HepG2 (cell line): ENCODE results near the gene STX4. TPM values are rescaled to one million over a fixed set of nuclear protein-coding genes. Genes with fewer than 3 reads are reported as not detected.
A peak's percentile ranks its signal among the peaks of the same experiment; 100 is the strongest.

ENCODE experiments used
- CBX5 ChIP-seq: sonication (generic); formaldehyde crosslinking; IDR thresholded peaks from 2 replicates; pipeline ENCODE4 v1.4.0; 2020; ENCODE audit warnings: missing genetic modification reagents, borderline replicate concordance
- MEIS2 ChIP-seq: sonication (generic); formaldehyde crosslinking; IDR thresholded peaks from 2 replicates; pipeline ENCODE4 v1.9.0; 2021; ENCODE audit warnings: mild to moderate bottlenecking, missing genetic modification reagents
- MIER2 ChIP-seq: IDR thresholded peaks from 2 replicates; pipeline ENCODE4 v1.6.1; 2016; ENCODE audit warnings: missing biosample characterization, missing genetic modification reagents
- MXI1 ChIP-seq: IDR thresholded peaks from 3 replicates; pipeline ENCODE4 v1.6.1; 2012; ENCODE audit warnings: low read depth, low read length, inconsistent platforms, borderline replicate concordance
- PLRG1 ChIP-seq: fragments of 450-650 bp; conservative IDR thresholded peaks from 2 replicates; pipeline ENCODE4 v1.6.1; 2016
- RAD21 ChIP-seq: fragments of 450-650 bp; formaldehyde crosslinking; IDR thresholded peaks from 2 replicates; pipeline ENCODE4 v1.5.0; 2020; ENCODE audit warnings: mild to moderate bottlenecking
- TFDP1 ChIP-seq: IDR thresholded peaks from 2 replicates; pipeline ENCODE4 v1.6.1; 2016; ENCODE audit warnings: missing compliant biosample characterization, missing genetic modification reagents, borderline replicate concordance
- TMF1 ChIP-seq: sonication (generic); formaldehyde crosslinking; IDR thresholded peaks from 2 replicates; pipeline ENCODE4 v1.8.1; 2022; ENCODE audit warnings: low read depth, missing genetic modification reagents
- ZFP90 ChIP-seq: sonication (generic); formaldehyde crosslinking; IDR thresholded peaks from 2 replicates; pipeline ENCODE4 v1.8.0; 2022; ENCODE audit warnings: missing genetic modification reagents, mild to moderate bottlenecking, inconsistent platforms, borderline replicate concordance
- ZNF280D ChIP-seq: sonication (generic); formaldehyde crosslinking; IDR thresholded peaks from 2 replicates; pipeline ENCODE4 v1.5.1; 2020; ENCODE audit warnings: mild to moderate bottlenecking, missing genetic modification reagents
- ZNF317 ChIP-seq: sonication (generic); formaldehyde crosslinking; IDR thresholded peaks from 2 replicates; pipeline ENCODE4 v1.5.0; 2020; ENCODE audit warnings: mild to moderate bottlenecking, missing genetic modification reagents
- ZNF567 ChIP-seq: sonication (generic); formaldehyde crosslinking; IDR thresholded peaks from 2 replicates; pipeline ENCODE4 v1.8.1; 2023; ENCODE audit warnings: mild to moderate bottlenecking, missing genetic modification reagents, borderline replicate concordance
- ZNF777 ChIP-seq: sonication (generic); formaldehyde crosslinking; IDR thresholded peaks from 2 replicates; pipeline ENCODE4 v1.4.0; 2020; ENCODE audit warnings: missing genetic modification reagents
- ZSCAN20 ChIP-seq: sonication (generic); formaldehyde crosslinking; IDR thresholded peaks from 2 replicates; pipeline ENCODE4 v1.4.0; 2020; ENCODE audit warnings: missing genetic modification reagents, mild to moderate bottlenecking, borderline replicate concordance
- polyA plus RNA-seq, 8 experiments: library from polyadenylated mRNA; depleted of rRNA in 3 of 8; stranded (reverse) in 7 of 8; unstranded in 1 of 8; fragments of >200 nt; fragmentation: Illumina TruSeq in 4 of 8; extraction: Trizol in 4 of 8; gene quantifications; 2 replicates each; pipeline versions ENCODE4 v1.2.1 to v1.2.3, GENCODE V29; 2011 to 2016; ENCODE audit warnings: low read depth in 4 of 8, missing spikeins in 1 of 8, mixed read lengths in 1 of 8; ENCODE audit not compliant: insufficient read depth in 1 of 8
- total RNA-seq, 5 experiments: library from RNA; depleted of rRNA; stranded (reverse); fragments of >200 nt; fragmentation: Illumina TruSeq; extraction: Trizol; gene quantifications; 2 replicates each; pipeline ENCODE4 v1.2.3, GENCODE V29; 2016; ENCODE audit warnings: low read depth in 1 of 5
- TF ChIP-seq, protein P1 (sequence below), 2 experiments: sonication (generic) in 1 of 2; formaldehyde crosslinking in 1 of 2; IDR thresholded peaks; 2 replicates each; pipeline versions ENCODE4 v1.5.1 to v1.6.1; 2011 to 2020; ENCODE audit warnings: borderline replicate concordance in 1 of 2, low read depth in 1 of 2, low read length in 1 of 2, mild to moderate bottlenecking in 1 of 2, missing genetic modification reagents in 1 of 2, moderate library complexity in 1 of 2
- TF ChIP-seq, protein P2 (sequence below): sonication (generic); formaldehyde crosslinking; IDR thresholded peaks from 2 replicates; pipeline ENCODE4 v1.4.0; 2020; ENCODE audit warnings: missing genetic modification reagents

STX4 gene
- total and polyA plus RNA-seq, 2 of the 13 experiments (the other 11 are each of a cell fraction or from before 2014, with no cell fraction given), result 29.2 to 34.6 TPM

DNA sequence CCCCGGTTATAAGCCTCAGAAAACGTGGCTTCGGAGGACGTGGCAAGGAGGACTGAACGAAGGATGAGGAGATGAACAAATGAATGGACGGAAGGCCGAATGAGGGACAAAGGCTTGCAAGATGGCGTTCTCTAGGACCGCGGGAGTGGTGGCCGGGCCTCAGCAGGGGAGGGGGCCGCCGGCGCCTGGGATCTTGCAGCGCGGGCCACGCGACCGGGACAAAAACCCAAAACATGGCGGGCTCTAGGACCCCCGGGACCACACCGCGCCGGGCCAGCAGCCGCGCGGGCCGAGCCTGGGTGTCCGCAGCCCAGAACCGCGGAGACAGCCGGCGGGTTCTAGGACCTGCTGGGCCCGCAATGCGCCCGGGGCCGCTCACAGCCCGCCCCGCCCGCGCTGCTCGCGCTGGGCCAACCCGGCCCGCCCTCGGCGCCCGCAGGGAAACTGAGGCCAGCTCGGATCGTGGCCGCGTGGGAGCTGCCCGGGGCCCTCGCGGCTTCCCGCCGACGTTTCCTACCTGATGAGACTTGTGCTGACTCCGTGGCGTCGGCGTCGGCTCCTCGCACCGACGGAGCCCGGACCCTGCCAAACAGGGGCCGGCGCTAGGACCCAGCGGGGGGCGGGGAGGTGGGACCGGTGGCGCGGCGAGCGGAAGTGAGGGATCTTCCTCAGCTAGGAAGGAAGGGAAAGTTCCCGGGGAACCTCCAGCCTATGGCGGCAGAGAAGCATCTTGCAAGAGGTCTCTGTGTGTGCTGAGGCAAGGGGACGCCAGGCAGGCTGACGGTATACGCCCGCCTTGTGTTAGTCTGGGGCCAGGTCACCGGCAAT is 40.0 kb downstream of the STX4 start (continued):
- no peak for TF ChIP-seq ZNF280D (CRISPR knock-in tag)
- TF ChIP-seq CBX5 (CRISPR knock-in tag), result no peak; the same call in 1 of the 2 replicates
- TF ChIP-seq RAD21 (CRISPR knock-in tag), result peak; percentile 71
- peak; percentile 92 for TF ChIP-seq ZNF567 (CRISPR knock-in tag)
- no peak for TF ChIP-seq MIER2 (CRISPR knock-in tag)
- 0 out of 2 replicates have a peak, but pooled peaks have one; percentile 20 for TF ChIP-seq TMF1
- peak; percentile 96 for TF ChIP-seq ZSCAN20
- peak; percentile 73; the same call in 1 of the 2 replicates for TF ChIP-seq ZFP90 (CRISPR knock-in tag)
- TF ChIP-seq ZNF317, result peak; percentile 73; the same call in 1 of the 2 replicates
- no peak for TF ChIP-seq PLRG1
- TF ChIP-seq, protein P1, sequence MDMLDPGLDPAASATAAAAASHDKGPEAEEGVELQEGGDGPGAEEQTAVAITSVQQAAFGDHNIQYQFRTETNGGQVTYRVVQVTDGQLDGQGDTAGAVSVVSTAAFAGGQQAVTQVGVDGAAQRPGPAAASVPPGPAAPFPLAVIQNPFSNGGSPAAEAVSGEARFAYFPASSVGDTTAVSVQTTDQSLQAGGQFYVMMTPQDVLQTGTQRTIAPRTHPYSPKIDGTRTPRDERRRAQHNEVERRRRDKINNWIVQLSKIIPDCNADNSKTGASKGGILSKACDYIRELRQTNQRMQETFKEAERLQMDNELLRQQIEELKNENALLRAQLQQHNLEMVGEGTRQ (IDR thresholded peaks at IDR 0.05; ENCODE audit: low read depth, low read length), result no peak
- TF ChIP-seq, protein P1 (CRISPR knock-in tag; IDR thresholded peaks at IDR 0.05; ENCODE audit: borderline replicate concordance), result no peak
- TF ChIP-seq ZNF777 (CRISPR knock-in tag), result peak; percentile 79
- TF ChIP-seq TFDP1, result no peak; the same call in 1 of the 2 replicates
- peak; percentile 47; the same call in 2 of the 3 replicates for TF ChIP-seq MXI1
- 0 out of 2 replicates have a peak, but pooled peaks have one; percentile 19 for TF ChIP-seq MEIS2 (CRISPR knock-in tag)
- TF ChIP-seq, protein P2, sequence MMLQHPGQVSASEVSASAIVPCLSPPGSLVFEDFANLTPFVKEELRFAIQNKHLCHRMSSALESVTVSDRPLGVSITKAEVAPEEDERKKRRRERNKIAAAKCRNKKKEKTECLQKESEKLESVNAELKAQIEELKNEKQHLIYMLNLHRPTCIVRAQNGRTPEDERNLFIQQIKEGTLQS (CRISPR knock-in tag), result no peak
